GM18951 (cell line): ENCODE data around the gene INSIG2.

Source experiments
- POLR2A ChIP-seq: IDR thresholded peaks from 4 replicates; pipeline ENCODE4 v1.6.1; 2011; ENCODE audit warnings: mild to moderate bottlenecking; ENCODE audit not compliant: insufficient read length, insufficient read depth; ENCODE audit errors: extremely low read depth
- in situ Hi-C: fragments of 300-500 bp; cut with MboI; formaldehyde crosslinking; loops from one replicate; pipeline ENCODE4 v1.12.0; 2022; ENCODE audit warnings: low sequenced_read_pairs, mixed read lengths, inconsistent platforms; ENCODE audit not compliant: unreplicated experiment

The INSIG2 gene

DNA sequence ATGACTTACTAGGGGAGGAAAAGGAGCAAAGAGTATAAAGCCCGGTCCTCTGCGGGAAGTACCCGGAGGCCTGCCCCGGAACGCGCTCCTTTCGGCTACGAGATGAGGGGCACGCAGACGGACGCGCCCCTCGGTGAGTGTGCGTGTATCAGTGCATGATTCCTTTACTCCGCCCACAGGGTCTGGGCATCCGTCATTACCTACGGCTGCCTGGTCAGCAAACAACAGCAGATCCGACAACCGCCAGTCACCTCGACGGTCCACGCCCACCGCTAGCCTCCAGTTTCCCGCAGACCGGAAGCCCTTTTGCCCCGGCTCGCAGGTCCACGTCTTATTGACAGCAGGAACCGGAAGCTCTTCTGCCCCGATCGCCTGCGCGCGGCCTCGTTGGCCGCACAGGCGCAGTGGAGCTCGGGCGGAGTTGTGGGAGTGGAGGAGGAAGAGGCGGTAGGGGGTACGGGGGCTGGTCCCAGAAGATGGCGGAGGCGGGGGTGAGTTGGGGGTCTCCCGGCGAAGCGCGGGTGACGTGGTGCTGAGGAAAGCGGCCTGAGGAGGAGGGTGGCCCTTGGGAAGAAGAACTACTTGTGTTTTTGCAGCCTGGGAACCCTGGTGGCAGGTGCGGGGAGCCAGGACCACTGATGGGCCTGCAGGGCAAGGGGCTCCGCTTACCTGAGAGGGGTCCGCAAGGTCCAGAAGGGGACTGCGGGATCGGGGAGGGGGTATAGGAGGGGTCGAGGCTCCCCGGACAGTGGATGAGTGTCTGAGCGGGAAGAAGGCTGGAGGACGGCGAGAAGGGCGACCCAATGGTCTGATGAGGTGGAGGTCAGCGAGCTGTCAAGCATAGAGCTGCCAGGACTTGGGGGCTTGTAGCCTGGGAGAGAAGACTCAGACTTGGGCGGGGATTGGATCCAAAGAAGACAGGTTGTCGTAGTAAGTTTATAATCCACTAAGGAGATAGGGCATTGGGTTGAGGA lies at the start of gene INSIG2:
Gene INSIG2 (plus strand): TSS at position 421 of the 974 bp plus-strand sequence. CDS start 8,086 bp downstream, outside the sequence.
- in situ Hi-C loops, result no loop called here
- TF ChIP-seq POLR2A, result peak; percentile 65

DNA sequence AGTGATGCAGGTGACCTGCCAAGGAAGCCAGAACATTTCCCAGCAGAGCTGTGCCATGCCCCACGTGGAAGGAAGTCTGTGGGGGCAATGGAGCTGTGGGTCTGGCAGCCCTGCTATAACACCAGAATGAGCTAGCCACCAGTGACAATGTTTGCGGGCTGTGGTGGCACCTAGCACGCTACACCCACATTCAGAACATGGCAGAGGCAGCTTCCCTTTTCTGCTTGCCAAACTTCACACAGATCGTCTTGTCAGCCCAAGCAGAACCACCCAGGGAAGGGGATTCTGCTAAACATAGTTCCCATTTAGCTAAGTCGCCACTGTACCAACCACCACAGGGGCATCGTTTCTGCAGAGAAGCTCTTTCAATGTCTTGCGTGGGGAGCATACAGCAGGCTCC lies 47.4 kb upstream of the INSIG2 start:
- in situ Hi-C loops, result loop anchor here (25.0 kb wide), 1 partner anchor 821 kb away; no protein-coding TSS in a partner anchor
- no peak for TF ChIP-seq POLR2A

DNA sequence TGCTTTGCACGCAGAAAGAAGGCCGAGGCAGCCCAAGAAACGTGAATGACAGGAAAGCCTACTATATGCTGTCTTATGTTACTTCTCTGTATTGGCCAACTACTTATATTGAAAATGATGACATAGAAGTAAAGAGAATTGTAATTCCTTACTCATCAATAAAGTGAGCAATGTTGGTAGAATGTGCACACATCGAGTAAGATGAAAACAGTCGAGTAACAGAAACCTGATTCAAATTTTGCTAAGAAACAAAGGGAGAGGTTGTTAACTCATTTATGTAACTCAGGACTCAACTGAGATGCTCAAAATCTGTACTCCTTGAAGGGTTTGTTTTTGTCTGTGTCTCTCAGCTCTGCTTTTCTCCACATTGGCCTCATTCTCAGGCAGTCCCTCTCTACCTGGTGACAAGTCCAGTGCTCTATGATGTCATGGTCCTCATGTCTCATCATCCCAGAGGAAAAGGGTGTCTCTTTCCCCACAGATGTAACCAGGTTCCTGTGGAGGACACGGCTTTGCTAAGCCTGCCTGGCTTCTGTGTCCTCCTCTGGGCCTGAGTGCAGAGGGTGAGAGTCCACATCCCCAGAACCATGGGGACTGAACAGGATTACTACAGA lies 44.1 kb upstream of the INSIG2 start:
- in situ Hi-C loops, result loop anchor here (25.0 kb wide), 1 partner anchor 818 kb away; no protein-coding TSS in a partner anchor
- TF ChIP-seq POLR2A, result no peak

DNA sequence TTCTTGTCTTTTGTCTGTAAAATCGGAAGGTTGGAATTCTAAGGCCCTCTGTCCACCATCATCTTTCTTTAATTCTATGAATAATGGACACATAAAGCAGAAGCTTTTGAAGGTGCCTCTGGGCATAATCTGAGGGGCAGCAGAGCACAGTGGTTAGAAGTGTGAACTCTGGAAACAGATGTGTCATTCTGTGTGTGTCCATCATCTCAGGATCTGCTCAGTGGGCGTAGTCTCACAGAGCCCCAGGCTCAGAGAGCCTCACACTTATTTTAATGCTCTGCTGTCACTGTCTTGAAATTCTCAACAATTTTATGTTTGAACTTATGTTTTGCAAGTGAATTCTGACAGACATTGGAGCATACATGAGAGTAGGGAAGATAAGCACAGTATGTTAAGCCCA lies 43.4 kb upstream of the INSIG2 start:
- TF ChIP-seq POLR2A, result no peak
- in situ Hi-C loops, result loop anchor here (25.0 kb wide), 1 partner anchor 817 kb away; no protein-coding TSS in a partner anchor

DNA sequence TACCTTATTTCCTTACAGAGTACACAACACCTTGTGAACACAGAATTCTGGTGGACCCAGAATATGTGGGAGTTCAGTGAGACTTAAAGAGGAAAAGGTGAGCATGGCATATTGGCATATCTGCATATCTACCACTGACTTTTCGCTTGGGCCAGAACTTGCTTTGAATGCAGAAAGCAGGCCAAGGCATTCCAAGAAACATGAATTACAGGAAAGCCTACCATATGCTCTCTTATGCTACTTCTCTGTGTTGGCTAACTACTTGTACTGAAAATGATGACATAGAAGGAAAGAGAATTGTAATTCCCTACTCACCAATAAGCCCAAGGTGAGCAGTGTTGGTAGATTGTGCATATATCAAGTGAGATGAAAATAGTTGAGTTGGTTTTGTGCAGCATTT lies 43.0 kb upstream of the INSIG2 start:
- in situ Hi-C loops, result loop anchor here (25.0 kb wide), 1 partner anchor 817 kb away; no protein-coding TSS in a partner anchor
- TF ChIP-seq POLR2A, result no peak

DNA sequence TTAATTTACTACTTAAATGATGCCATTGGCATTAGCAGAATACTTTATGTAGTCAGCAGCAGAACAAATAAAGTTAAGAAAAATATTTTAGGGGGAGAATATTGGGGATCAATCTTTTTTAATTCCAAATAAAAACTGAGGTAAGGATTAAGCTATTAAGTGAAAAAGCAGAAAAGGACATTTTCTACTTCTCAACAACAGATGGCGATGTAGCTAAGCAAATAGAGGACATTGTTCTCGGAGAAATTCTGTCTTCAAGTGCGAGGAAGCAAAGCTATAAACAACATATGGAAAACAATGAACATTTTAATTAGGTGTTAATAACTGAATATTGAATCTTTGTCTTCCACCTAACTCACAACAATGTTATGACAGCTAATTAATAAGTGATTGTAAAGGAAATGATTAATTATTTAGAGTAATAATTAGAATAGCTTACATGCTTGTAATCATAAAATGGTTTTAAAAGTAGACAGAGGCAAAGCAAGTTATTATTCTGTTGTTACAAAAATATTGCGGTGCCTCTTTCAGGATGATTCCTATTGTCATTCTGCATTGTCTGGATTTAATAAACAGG lies 41.5 kb upstream of the INSIG2 start:
- no peak for TF ChIP-seq POLR2A
- in situ Hi-C loops, result loop anchor here (25.0 kb wide), 1 partner anchor 816 kb away; no protein-coding TSS in a partner anchor

DNA sequence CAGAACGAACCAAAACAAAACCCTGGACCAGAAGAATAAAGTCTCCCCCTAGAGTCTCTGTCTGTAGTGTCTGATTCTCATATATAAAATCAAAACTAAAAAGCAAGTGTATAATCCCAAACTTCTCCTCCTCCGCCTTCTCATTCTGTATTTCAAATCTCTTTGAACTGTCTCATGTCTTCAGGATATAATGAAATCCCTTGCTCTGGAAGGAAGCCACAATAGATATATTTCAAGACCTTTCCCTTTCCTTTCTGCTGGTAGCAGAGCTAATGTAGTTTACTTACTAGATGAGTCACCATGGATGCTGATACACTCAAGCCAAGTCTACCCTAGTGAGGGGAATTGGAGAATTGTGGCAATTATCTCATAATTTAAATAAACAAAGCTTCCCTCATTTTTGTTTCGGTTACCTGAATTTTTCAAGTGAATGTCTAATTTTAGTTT lies 40.9 kb upstream of the INSIG2 start:
- in situ Hi-C loops, result loop anchor here (25.0 kb wide), 1 partner anchor 815 kb away; no protein-coding TSS in a partner anchor
- TF ChIP-seq POLR2A, result no peak

DNA sequence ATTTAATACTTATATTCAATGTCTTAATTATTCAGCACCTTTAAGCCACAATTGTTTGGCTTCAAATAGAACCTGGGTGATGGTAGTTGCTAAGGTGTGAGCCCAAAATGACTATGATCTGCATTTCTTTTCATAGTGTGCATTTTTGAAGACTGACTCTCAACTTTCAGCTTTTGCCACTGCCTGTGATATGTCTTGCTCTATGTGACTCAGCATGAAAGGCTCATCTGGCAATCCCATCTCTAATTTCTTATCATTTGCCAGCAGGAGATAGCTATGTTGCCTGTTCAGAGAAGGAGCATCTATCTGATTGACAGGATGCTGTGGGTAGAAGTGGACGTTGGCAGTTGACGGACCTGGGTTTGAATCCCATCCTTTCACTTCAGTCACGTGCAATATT lies 39.9 kb upstream of the INSIG2 start:
- no peak for TF ChIP-seq POLR2A
- in situ Hi-C loops, result loop anchor here (25.0 kb wide), 1 partner anchor 814 kb away; no protein-coding TSS in a partner anchor

DNA sequence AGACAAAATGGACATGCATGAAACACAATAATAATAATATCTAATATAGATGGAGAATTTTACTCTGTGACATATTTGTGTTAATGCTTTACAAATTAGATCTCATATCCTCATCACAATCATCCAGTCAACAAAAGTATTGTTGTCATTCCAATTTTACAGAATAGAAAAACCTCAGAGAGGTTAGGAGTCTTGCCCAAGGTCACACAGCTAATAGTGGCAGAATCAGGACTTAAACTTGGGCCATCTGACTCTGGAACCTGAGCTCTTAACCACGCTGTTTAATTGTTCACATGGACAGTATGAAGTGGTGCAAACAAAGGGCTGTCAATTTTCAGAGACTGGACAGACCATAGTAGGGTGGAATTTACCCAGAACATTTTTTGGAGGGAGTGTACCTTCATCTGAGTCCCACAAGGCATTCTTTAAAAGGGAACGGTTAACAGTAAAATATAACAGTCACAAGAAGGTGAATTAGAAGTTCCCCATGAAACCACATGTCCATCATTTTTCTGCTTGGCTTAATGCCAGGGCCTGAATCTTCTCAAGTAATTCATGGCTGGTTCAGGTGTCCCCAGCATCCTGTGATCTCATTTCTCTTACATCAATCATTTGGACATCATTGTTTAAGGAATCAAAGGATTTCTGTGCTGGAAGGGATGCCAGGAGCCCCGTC lies 39.0 kb upstream of the INSIG2 start:
- in situ Hi-C loops, result loop anchor here (25.0 kb wide), 1 partner anchor 813 kb away; no protein-coding TSS in a partner anchor
- no peak for TF ChIP-seq POLR2A

DNA sequence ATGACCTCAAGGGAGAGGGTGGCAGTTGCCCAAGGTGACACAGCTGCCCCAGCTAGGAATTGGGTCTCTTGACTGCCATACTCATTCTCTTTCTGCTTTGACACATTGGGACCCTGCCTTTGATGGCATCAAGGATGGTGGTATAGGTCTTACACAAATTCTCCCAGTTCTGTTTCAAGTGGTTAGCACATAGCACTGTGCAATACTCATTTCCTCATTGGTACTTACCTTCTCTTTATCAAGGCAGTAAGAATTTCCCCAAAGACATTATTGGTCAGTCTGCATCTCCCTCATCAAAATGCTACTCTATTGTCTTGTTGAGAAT lies 38.5 kb upstream of the INSIG2 start:
- in situ Hi-C loops, result loop anchor here (25.0 kb wide), 1 partner anchor 813 kb away; no protein-coding TSS in a partner anchor
- TF ChIP-seq POLR2A, result no peak

DNA sequence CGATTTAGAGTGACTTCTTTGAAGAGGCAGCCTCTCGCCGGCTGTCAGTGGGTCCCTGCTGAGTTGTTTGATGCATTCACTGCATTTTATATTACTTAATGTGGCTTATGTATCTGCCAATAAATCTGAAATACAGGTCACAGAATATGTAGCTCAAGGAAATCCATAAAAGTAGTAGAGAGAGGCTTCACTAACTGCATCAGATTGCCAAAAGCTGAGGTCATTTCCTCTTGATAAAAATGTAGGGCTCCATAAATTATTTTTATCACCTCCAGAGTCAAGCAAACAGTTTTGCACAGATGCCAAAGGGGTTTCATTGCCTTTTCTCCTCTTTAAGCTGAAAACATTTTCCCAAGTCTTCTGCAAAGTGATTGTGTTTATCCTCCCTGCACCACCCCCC lies 37.9 kb upstream of the INSIG2 start:
- TF ChIP-seq POLR2A, result no peak
- in situ Hi-C loops, result no loop called here

DNA sequence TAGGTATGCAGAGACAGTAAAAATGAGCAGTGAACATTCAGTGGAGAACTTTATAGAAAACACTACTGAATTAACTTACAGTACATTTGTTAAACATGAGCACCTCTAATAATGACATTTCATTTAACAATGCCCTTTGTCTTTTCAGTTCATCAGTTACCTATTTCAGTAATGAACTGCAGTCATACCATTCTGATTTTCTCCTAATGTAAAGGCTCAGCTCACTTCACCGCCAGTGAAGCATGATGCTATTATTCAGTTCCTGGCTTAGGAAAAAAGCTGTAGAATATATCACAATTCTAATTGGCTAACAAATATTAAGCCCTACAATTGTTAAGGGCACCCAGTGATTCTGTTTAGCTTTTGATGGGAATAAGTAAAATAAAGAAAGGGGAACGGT lies 37.3 kb upstream of the INSIG2 start:
- in situ Hi-C loops, result no loop called here
- TF ChIP-seq POLR2A, result no peak
